ENCODE measurements around the gene GBP1. TPM values are rescaled to one million over a fixed set of nuclear protein-coding genes. Genes with fewer than 3 reads are reported as not detected.
"Not testable (repeated sequence)": the region's sequence is repeated elsewhere in the genome, so short reads cannot be mapped to it uniquely, and the experiment has no call there.

Gene GBP1
- total and polyA plus RNA-seq, 9 donors = 15.2 to 41.7 (median 20.8) TPM

DNA sequence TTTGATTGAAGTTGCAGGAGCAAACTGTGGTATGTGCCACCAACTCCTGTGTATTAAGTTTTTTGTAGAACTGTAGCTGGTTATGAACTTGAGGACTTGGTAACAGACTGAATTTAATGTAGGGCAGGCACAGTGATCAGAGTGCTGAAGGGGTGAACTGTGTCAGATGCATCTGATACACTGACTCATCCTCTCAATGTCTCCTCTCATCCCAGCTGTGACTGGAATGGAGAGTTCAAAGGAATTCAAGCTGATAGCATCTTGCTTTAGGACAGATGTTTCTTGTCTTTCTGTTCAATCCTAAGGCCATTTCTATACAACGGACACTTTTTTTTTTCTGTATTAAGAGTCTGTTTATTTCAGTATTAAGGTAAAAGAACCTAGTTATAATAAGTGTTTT lies 25.0 kb upstream of the GBP1 start:
- H3K27ac ChIP-seq = no peak overlapping the region
- no peaks in the 10 kb centered on the region for H3K27me3 ChIP-seq
- H3K4me3 ChIP-seq = no peak overlapping the region
- TF ChIP-seq, protein P1, sequence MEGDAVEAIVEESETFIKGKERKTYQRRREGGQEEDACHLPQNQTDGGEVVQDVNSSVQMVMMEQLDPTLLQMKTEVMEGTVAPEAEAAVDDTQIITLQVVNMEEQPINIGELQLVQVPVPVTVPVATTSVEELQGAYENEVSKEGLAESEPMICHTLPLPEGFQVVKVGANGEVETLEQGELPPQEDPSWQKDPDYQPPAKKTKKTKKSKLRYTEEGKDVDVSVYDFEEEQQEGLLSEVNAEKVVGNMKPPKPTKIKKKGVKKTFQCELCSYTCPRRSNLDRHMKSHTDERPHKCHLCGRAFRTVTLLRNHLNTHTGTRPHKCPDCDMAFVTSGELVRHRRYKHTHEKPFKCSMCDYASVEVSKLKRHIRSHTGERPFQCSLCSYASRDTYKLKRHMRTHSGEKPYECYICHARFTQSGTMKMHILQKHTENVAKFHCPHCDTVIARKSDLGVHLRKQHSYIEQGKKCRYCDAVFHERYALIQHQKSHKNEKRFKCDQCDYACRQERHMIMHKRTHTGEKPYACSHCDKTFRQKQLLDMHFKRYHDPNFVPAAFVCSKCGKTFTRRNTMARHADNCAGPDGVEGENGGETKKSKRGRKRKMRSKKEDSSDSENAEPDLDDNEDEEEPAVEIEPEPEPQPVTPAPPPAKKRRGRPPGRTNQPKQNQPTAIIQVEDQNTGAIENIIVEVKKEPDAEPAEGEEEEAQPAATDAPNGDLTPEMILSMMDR (IDR thresholded peaks at IDR 0.05) = no peak
- no peaks in the 10 kb centered on the region for H3K9me3 ChIP-seq
- no peak for DNase-seq
- no peaks in the 10 kb centered on the region for H3K4me1 ChIP-seq (ENCODE audit: insufficient read depth)
- WGBS, 3 donors = 36 to 40% (median 39%) methylated on average over 1 of the region's 1 CpG
- no peaks in the 10 kb centered on the region for H3K36me3 ChIP-seq
- intact Hi-C loops (cut with DNase I) = no loop called here

DNA sequence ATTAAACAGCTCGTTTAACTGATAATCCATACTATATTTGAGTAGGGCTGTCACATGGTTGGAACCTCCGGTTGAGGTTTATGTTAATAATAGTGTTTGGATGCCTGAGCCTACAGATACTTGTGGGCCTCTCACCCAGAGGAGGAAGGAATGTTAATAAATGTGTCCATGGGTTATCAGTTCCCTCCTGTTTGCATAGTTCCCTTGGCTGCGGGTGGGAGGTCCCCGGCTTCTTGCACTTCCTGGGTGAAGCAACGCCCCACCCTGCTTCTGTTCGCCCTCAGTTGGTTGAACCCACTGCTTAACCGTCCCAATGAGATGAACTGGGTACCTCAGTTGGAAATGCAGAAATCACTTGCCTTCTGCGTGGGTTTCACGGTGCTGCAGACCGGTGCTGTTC lies 23.6 kb upstream of the GBP1 start:
- H3K36me3 ChIP-seq = no peaks in the 10 kb centered on the region
- no peaks in the 10 kb centered on the region for H3K27me3 ChIP-seq
- no peak overlapping the region for H3K27ac ChIP-seq
- H3K4me1 ChIP-seq (ENCODE audit: insufficient read depth) = no peaks in the 10 kb centered on the region
- 74 to 81% (median 77%) methylated on average over 10 of the region's 10 CpGs for WGBS, 3 donors
- no peak for DNase-seq
- H3K4me3 ChIP-seq = no peak overlapping the region
- intact Hi-C loops (cut with DNase I) = no loop called here
- no peaks in the 10 kb centered on the region for H3K9me3 ChIP-seq
- TF ChIP-seq, protein P1 (IDR thresholded peaks at IDR 0.05) = no peak
- TF ChIP-seq POLR2A (IDR thresholded peaks at IDR 0.05) = no peak
- no peak for TF ChIP-seq EP300 (IDR thresholded peaks at IDR 0.05)

DNA sequence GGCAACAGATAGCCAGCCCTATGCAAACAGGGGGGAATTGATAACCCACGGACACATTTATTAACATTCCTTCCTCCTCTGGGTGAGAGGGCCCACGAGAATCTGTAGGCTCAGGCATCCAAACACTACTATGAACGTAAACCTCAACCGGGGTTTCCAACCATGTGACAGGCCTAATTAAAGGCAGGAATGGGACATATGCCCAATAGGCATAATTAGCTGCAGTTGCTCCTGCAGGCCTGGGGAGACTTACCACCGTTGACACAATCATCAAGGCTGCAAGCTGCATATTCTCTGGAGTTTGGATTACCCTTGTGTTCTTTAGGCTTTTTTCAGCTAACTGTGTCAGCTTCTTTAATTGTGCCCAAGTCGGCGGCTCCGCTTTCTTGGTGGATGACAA lies 22.2 kb upstream of the GBP1 start:
- H3K27me3 ChIP-seq = no peaks in the 10 kb centered on the region
- WGBS, 3 donors = 76 to 78% (median 77%) methylated on average over 8 of the region's 8 CpGs
- no peaks in the 10 kb centered on the region for H3K4me1 ChIP-seq (ENCODE audit: insufficient read depth)
- H3K27ac ChIP-seq = no peak overlapping the region
- TF ChIP-seq, protein P1 (IDR thresholded peaks at IDR 0.05) = no peak
- TF ChIP-seq POLR2A (IDR thresholded peaks at IDR 0.05) = no peak
- no peak for TF ChIP-seq EP300 (IDR thresholded peaks at IDR 0.05)
- intact Hi-C loops (cut with DNase I) = no loop called here
- H3K36me3 ChIP-seq = no peaks in the 10 kb centered on the region
- H3K4me3 ChIP-seq = no peak overlapping the region
- no peak for DNase-seq
- no peaks in the 10 kb centered on the region for H3K9me3 ChIP-seq

DNA sequence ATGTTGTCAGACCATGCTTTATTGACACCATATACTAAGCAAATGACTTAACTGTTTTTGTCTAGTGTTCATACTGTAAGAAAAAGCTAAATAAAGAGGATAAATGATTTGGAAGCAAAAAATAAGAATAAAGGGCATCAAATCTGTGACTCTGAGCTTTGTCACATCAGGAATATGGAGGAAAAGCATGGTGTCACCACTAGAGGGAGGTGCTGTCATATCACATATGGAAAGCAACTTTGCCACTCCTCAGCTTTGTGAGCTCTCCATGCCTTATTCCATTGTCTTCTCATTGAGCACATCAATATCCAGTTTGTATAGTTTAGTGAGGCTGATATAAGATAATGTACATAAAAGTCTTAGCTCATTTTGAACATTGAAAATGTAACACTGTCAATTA lies 20.8 kb upstream of the GBP1 start:
- Histone ChIP-seq H3K4me1 (ENCODE audit: insufficient read depth) (no peaks in the 10 kb centered on the region), H3K36me3 (no peaks in the 10 kb centered on the region), H3K27ac (no peak overlapping the region), H3K27me3 (no peaks in the 10 kb centered on the region), H3K9me3 (no peaks in the 10 kb centered on the region), H3K4me3 (no peak overlapping the region)
- TF ChIP-seq, protein P1 (IDR thresholded peaks at IDR 0.05) = peak in 2 of 3 donors; percentile 29 to 50
- TF ChIP-seq POLR2A (IDR thresholded peaks at IDR 0.05) (no peak), EP300 (IDR thresholded peaks at IDR 0.05) (no peak)
- intact Hi-C loops (cut with DNase I) = no loop called here
- DNase-seq = no peak

DNA sequence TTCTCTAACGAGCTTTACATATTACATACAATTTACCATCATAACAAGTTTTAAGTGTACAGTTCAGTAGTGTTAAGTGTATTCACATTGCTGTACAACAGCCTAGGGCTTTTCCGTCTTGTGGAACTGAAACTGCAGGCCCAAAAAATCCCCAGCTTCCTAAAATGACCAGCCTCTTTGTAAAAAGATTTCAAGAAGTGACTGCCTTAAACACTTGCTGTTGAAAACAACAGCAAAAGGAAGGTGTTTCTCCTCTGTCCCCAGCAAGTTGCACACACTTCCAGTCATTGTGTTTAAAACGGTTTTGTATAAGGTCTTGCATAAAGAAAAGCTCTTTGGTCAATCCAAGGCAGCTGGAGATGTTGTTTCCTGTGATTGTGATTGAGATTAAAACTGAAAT lies 16.0 kb upstream of the GBP1 start:
- Histone ChIP-seq H3K9me3 (no peaks in the 10 kb centered on the region), H3K4me1 (ENCODE audit: insufficient read depth) (no peaks in the 10 kb centered on the region), H3K27ac (no peak overlapping the region), H3K27me3 (no peaks in the 10 kb centered on the region), H3K4me3 (no peak overlapping the region), H3K36me3 (no peaks in the 10 kb centered on the region)
- no peak for DNase-seq
- 52 to 86% (median 85%) methylated on average over 3 of the region's 3 CpGs for WGBS, 3 donors
- intact Hi-C loops (cut with DNase I) = no loop called here
- TF ChIP-seq, protein P1 (IDR thresholded peaks at IDR 0.05) = no peak
- TF ChIP-seq POLR2A (IDR thresholded peaks at IDR 0.05) = no peak
- no peak for TF ChIP-seq EP300 (IDR thresholded peaks at IDR 0.05)

DNA sequence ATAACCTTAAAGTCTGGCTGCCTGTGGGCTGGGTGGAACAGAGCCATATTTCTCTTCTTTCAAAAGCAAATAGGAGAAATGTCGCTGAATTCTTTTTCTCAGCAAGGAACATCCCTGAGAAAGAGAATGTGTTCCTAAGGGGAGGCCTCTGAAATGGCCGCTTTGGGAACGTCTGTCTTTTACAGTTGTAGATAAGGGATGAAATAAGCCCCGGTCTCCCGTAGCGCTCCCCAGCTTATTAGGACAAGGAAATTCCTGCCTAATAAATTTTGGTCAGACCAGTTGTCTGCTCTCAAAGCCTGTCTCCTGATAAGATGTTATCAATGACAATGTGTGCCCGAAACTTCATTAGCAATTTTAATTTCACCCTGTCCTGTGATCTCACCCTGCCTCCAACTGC lies 15.1 kb upstream of the GBP1 start:
- intact Hi-C loops (cut with DNase I); H3K9me3 ChIP-seq; DNase-seq; H3K4me3 ChIP-seq; H3K4me1 ChIP-seq (ENCODE audit: insufficient read depth); H3K36me3 ChIP-seq; H3K27ac ChIP-seq; H3K27me3 ChIP-seq: not testable (repeated sequence)
- 66 to 72% (median 72%) methylated on average over 7 of the region's 7 CpGs for WGBS, 3 donors

DNA sequence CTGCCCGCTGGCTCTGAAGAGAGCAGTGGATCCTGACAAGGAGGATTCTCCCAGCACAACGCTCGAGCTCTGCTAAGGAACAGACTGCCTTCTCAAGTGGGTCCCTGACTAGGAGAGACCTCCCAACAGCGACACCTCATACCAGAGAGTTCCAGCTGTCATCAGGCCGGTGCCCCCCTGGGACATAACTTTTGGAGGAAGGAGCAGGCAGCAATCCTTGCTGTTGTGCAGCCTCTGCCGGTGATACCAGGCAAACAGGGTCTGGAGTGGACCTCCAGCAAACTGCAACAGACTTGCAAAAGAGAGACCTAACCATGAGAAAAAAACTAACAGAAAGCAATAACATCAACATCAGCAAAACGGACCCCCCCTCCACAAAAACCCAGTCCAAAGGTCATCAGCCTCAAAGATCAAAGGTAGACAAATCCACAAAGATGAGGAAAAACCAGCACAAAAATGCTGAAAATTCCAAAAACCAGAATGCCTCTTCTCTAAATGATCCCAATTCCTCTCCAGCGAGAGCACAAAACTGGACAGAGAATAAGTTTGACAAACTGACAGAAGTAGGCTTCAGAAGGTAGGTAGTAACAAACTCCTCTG lies 7.6 kb upstream of the GBP1 start:
- H3K9me3 ChIP-seq; H3K27me3 ChIP-seq; H3K27ac ChIP-seq; H3K4me3 ChIP-seq; DNase-seq; H3K36me3 ChIP-seq; H3K4me1 ChIP-seq (ENCODE audit: insufficient read depth): not testable (repeated sequence)
- intact Hi-C loops (cut with DNase I) = loop anchor here in 1 of 4 donors (10.0 kb wide), 1 partner anchor 62 kb away; no protein-coding TSS in a partner anchor
- 80 to 82% (median 80%) methylated on average over 8 of the region's 8 CpGs for WGBS, 3 donors
